H9 (cell line): ENCODE data around the gene GMNN. TPM values are rescaled to one million over a fixed set of nuclear protein-coding genes. Genes with fewer than 3 reads are reported as not detected.

Source experiments
- DNase-seq: peaks from one replicate; pipeline ENCODE4 v3.0.0-alpha.2; 2017
- H2AFZ ChIP-seq: one replicate; pipeline ENCODE4 v1.6.1; 2013; ENCODE audit warnings: mild to moderate bottlenecking, low read length, control low read depth, moderate library complexity
- H2AK5ac ChIP-seq: 2 replicates; pipeline ENCODE4 v1.6.1; 2013; ENCODE audit warnings: low read length, control low read depth, mixed read lengths; ENCODE audit not compliant: insufficient read length
- H2BK120ac ChIP-seq: one replicate; pipeline ENCODE4 v1.6.1; 2013; ENCODE audit warnings: low read depth, mild to moderate bottlenecking, low read length, control low read depth, inconsistent platforms; ENCODE audit not compliant: poor library complexity, severe bottlenecking
- H2BK12ac ChIP-seq: 2 replicates; pipeline ENCODE4 v1.6.1; 2013; ENCODE audit warnings: low read length, control low read depth, mixed read lengths, low read depth; ENCODE audit not compliant: insufficient read length
- H2BK15ac ChIP-seq: 2 replicates; pipeline ENCODE4 v1.6.1; 2013; ENCODE audit warnings: low read depth, low read length, control low read depth
- H2BK20ac ChIP-seq: one replicate; pipeline ENCODE4 v1.6.1; 2013; ENCODE audit warnings: low read depth, mild to moderate bottlenecking, low read length, control low read depth, inconsistent platforms; ENCODE audit not compliant: poor library complexity, severe bottlenecking
- H2BK5ac ChIP-seq: 2 replicates; pipeline ENCODE4 v1.6.1; 2013; ENCODE audit warnings: low read length, control low read depth, mixed read lengths; ENCODE audit not compliant: insufficient read length
- H3K14ac ChIP-seq: 2 replicates; pipeline ENCODE4 v1.6.1; 2013; ENCODE audit warnings: low read length, control low read depth; ENCODE audit not compliant: insufficient read depth
- H3K18ac ChIP-seq: 2 replicates; pipeline ENCODE4 v1.6.1; 2013; ENCODE audit warnings: low read depth, mild to moderate bottlenecking, mixed read lengths, low read length, control low read depth; ENCODE audit not compliant: insufficient read length
- H3K23ac ChIP-seq: 2 replicates; pipeline ENCODE4 v1.6.1; 2013; ENCODE audit warnings: low read length, control low read depth, mixed read lengths, low read depth; ENCODE audit not compliant: insufficient read length
- H3K23me2 ChIP-seq: 2 replicates; pipeline ENCODE4 v1.6.1; 2013; ENCODE audit warnings: low read depth, mild to moderate bottlenecking, mixed read lengths, low read length, control low read depth; ENCODE audit not compliant: insufficient read length, poor library complexity, severe bottlenecking
- H3K27ac ChIP-seq: 2 replicates; pipeline ENCODE4 v1.5.1; 2013; ENCODE audit warnings: low read length, control low read depth, mixed read lengths, low read depth; ENCODE audit not compliant: insufficient read length
- H3K27me3 ChIP-seq: 2 replicates; pipeline ENCODE4 v1.6.1; 2013; ENCODE audit warnings: low read length, control low read depth, inconsistent platforms; ENCODE audit not compliant: insufficient read depth
- H3K4ac ChIP-seq: 2 replicates; pipeline ENCODE4 v1.6.1; 2013; ENCODE audit warnings: low read depth, mild to moderate bottlenecking, control low read depth, inconsistent platforms, low read length, moderate library complexity
- H3K4me1 ChIP-seq: 2 replicates; pipeline ENCODE4 v1.6.1; 2013; ENCODE audit warnings: low read length, control low read depth, inconsistent platforms; ENCODE audit not compliant: insufficient read depth
- H3K4me2 ChIP-seq: 2 replicates; pipeline ENCODE4 v1.6.1; 2013; ENCODE audit warnings: low read length, control low read depth, mixed read lengths; ENCODE audit not compliant: insufficient read length, insufficient read depth
- H3K56ac ChIP-seq: 2 replicates; pipeline ENCODE4 v1.6.1; 2013; ENCODE audit warnings: low read depth, mild to moderate bottlenecking, mixed read lengths, low read length, control low read depth; ENCODE audit not compliant: insufficient read length
- H3K79me1 ChIP-seq: 2 replicates; pipeline ENCODE4 v1.6.1; 2013; ENCODE audit warnings: low read depth, mild to moderate bottlenecking, moderate library complexity, low read length, control low read depth, inconsistent platforms; ENCODE audit not compliant: insufficient read depth, poor library complexity, severe bottlenecking
- H3K79me2 ChIP-seq: 2 replicates; pipeline ENCODE4 v1.6.1; 2013; ENCODE audit warnings: low read length, control low read depth, inconsistent platforms; ENCODE audit not compliant: insufficient read depth
- H3K9ac ChIP-seq: 2 replicates; pipeline ENCODE4 v1.6.1; 2013; ENCODE audit warnings: low read length, control low read depth, mixed read lengths; ENCODE audit not compliant: insufficient read length; ENCODE audit errors: extremely low read depth
- H3K9me3 ChIP-seq: one replicate; pipeline ENCODE4 v1.6.1; 2013; ENCODE audit warnings: low read depth, low read length, inconsistent platforms; ENCODE audit not compliant: control insufficient read depth
- H3T11ph ChIP-seq: one replicate; pipeline ENCODE4 v1.6.1; 2013; ENCODE audit warnings: mild to moderate bottlenecking, low read length, control low read depth, inconsistent platforms
- H4K20me1 ChIP-seq: one replicate; pipeline ENCODE4 v1.6.1; 2013; ENCODE audit not compliant: control insufficient read depth, insufficient read length, insufficient read depth
- H4K5ac ChIP-seq: 2 replicates; pipeline ENCODE4 v1.6.1; 2013; ENCODE audit warnings: low read depth, mild to moderate bottlenecking, mixed read lengths, low read length, control low read depth; ENCODE audit not compliant: insufficient read length
- H4K8ac ChIP-seq: replicated peaks from 2 replicates; pipeline ENCODE4 v1.6.1; 2013; ENCODE audit warnings: low read length, control low read depth, mixed read lengths, low read depth; ENCODE audit not compliant: insufficient read length
- H4K91ac ChIP-seq: 2 replicates; pipeline ENCODE4 v1.6.1; 2013; ENCODE audit warnings: low read depth, mild to moderate bottlenecking, moderate library complexity, mixed read lengths, low read length, control low read depth; ENCODE audit not compliant: insufficient read length
- H3K27ac Mint-ChIP-seq, 3 experiments: 2 replicates in 2 of 3; 3 replicates in 1 of 3; pipeline ENCODE4 v1.8.0; 2020 to 2021; ENCODE audit warnings: mixed read lengths in 3 of 3, mild to moderate bottlenecking in 1 of 3, moderate library complexity in 1 of 3
- H3K27me3 Mint-ChIP-seq: 2 replicates; pipeline ENCODE4 v1.8.0; 2021; ENCODE audit warnings: low read depth, mild to moderate bottlenecking, moderate library complexity, mixed read lengths
- H3K36me3 Mint-ChIP-seq, 3 experiments: 2 replicates in 2 of 3; 3 replicates in 1 of 3; pipeline ENCODE4 v1.8.0; 2020 to 2021; ENCODE audit warnings: low read depth in 3 of 3, mixed read lengths in 3 of 3; ENCODE audit not compliant: insufficient read depth in 1 of 3
- H3K4me1 Mint-ChIP-seq, 2 experiments: 2 replicates each; pipeline ENCODE4 v1.8.0; 2020; ENCODE audit warnings: mixed read lengths in 2 of 2
- H3K4me3 Mint-ChIP-seq, 2 experiments: 2 replicates in 1 of 2; 3 replicates in 1 of 2; pipeline ENCODE4 v1.8.0; 2020 to 2021; ENCODE audit warnings: mild to moderate bottlenecking in 2 of 2, mixed read lengths in 2 of 2, moderate library complexity in 1 of 2
- H3K9me3 Mint-ChIP-seq, 2 experiments: 2 replicates in 1 of 2; 3 replicates in 1 of 2; pipeline ENCODE4 v1.8.0; 2020; ENCODE audit warnings: mild to moderate bottlenecking in 2 of 2, mixed read lengths in 2 of 2, moderate library complexity in 1 of 2
- CTCF ChIP-seq: fragments of 200-600 bp; sonication (generic); conservative IDR thresholded peaks from 3 replicates; pipeline ENCODE4 v1.8.0; 2021; ENCODE audit warnings: antibody characterized with exemption, mild to moderate bottlenecking
- total RNA-seq: library from RNA; stranded (reverse); gene quantifications from 2 replicates; pipeline ENCODE4 v1.2.1, GENCODE V29; 2021

Gene GMNN
- total RNA-seq, 1 experiment from 2014 or later, result 106 TPM

- no peak overlapping the region for H3K27ac ChIP-seq
- H2AK5ac ChIP-seq, result no peak overlapping the region
- Mint-ChIP-seq H3K36me3 (no peaks in the 10 kb centered on the region), H3K4me3 (no peak overlapping the region), H3K27ac (no peak overlapping the region), H3K27me3 (no peaks in the 10 kb centered on the region; the same call in 1 of the 2 replicates), H3K9me3 (no peaks in the 10 kb centered on the region), H3K4me1 (no peaks in the 10 kb centered on the region)
- no peak overlapping the region for H3K56ac ChIP-seq
- H3K23ac ChIP-seq, result no peak overlapping the region
- no peaks in the 10 kb centered on the region for H3K79me2 ChIP-seq
- DNase-seq, result no peak
- H3K4me1 ChIP-seq, result no peaks in the 10 kb centered on the region
- H3K18ac ChIP-seq, result no peak overlapping the region
- H3K4me2 ChIP-seq, result no peak overlapping the region
- H3K9ac ChIP-seq, result no peak overlapping the region
- no peak overlapping the region for H3K14ac ChIP-seq
- H3K9me3 ChIP-seq, result no peaks in the 10 kb centered on the region
- H3K27me3 ChIP-seq, result no peaks in the 10 kb centered on the region
- no peak overlapping the region for H2AFZ ChIP-seq
- no peak overlapping the region for H3K4ac ChIP-seq
- no peak overlapping the region for H2BK5ac ChIP-seq
- H2BK12ac ChIP-seq, result no peak overlapping the region
- H4K91ac ChIP-seq, result no peak overlapping the region
- no peak overlapping the region for H2BK15ac ChIP-seq
- no peaks in the 10 kb centered on the region for H3K23me2 ChIP-seq
- H4K8ac ChIP-seq, result no peak overlapping the region
- H3T11ph ChIP-seq, result no peak overlapping the region
- no peak for TF ChIP-seq CTCF
- no peaks in the 10 kb centered on the region for H3K79me1 ChIP-seq
- H2BK120ac ChIP-seq, result no peak overlapping the region
- no peak overlapping the region for H2BK20ac ChIP-seq
- no peak overlapping the region for H4K5ac ChIP-seq
- no peaks in the 10 kb centered on the region for H4K20me1 ChIP-seq
Observed at GRCh38 chr6:24740861-24741260, 33.9 kb upstream of the GMNN start.
